ENCODE results near the gene ATMIN. TPM values are rescaled to one million over a fixed set of nuclear protein-coding genes. Genes with fewer than 3 reads are reported as not detected.

Gene ATMIN
- total RNA-seq, 1 experiment from 2014 or later: 31.2 TPM

DNA sequence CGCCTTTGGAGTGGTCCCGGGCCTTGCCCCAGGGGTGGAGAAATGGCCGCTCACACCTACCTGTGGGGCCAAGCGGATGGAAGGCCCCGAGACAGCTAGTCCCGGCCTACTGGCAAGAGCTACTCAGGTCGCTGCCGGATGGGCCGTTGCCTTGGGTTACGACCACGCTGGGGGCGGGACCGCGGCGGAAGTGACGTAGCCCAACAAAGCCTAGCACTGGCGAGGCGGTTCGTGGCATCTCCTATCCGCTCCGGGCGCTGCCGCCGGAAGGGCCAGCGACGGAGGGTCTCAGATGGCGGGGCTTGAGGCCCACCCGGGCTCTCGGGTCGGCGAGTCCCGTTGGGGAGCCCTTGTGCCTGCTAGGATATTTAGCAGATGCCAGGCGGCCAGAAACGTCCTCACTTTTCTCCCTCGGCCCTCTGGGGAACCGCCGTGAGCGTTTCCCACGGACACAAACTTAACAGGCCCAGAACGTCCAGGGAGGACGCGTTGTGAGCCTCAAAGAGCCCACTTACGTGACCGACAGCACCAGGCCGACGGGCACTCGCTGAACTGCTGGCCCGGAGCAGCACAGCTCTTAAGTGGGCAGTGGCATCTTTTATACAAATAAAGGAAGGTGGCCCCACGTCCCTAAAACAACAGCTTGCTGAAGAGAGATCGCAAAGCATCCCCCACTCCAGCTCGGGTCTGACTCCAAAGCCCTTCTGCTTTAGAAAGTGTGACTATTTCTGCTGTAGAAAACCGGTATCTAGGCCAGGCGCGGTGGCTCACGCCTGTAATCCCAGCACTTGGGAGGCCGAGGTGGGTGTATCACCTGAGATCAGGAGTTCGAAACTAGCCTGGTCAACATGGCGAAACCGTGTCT, 41.7 kb downstream of the ATMIN start, which contains the start of gene C16orf46:
C16orf46 (minus strand) TSS at position 163 of the 865 bp plus-strand sequence. CDS start 13,283 bp downstream, outside the sequence.
- H3K4me1 ChIP-seq (replicated peaks; ENCODE audit: insufficient read depth): peaks cover 17% of the 10 kb centered on the region; the same call in 1 of the 2 replicates
- no peak for TF ChIP-seq EZH2 (IDR thresholded peaks at IDR 0.05; ENCODE audit: low read depth)
- TF ChIP-seq, protein P1, sequence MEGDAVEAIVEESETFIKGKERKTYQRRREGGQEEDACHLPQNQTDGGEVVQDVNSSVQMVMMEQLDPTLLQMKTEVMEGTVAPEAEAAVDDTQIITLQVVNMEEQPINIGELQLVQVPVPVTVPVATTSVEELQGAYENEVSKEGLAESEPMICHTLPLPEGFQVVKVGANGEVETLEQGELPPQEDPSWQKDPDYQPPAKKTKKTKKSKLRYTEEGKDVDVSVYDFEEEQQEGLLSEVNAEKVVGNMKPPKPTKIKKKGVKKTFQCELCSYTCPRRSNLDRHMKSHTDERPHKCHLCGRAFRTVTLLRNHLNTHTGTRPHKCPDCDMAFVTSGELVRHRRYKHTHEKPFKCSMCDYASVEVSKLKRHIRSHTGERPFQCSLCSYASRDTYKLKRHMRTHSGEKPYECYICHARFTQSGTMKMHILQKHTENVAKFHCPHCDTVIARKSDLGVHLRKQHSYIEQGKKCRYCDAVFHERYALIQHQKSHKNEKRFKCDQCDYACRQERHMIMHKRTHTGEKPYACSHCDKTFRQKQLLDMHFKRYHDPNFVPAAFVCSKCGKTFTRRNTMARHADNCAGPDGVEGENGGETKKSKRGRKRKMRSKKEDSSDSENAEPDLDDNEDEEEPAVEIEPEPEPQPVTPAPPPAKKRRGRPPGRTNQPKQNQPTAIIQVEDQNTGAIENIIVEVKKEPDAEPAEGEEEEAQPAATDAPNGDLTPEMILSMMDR (conservative IDR thresholded peaks at IDR 0.05): no peak
- H3K27ac ChIP-seq: peak within 1 kb of the TSS; percentile 79
- DNase-seq: peak; percentile 91 to 97
- peak within 1 kb of the TSS; percentile 84 for H3K4me2 ChIP-seq
- H3K27me3 ChIP-seq (ENCODE audit: insufficient read depth, low read depth): no peaks in the 10 kb centered on the region
- peaks cover 26% of the 10 kb centered on the region; the same call in 1 of the 2 replicates for H3F3A ChIP-seq (ENCODE audit: insufficient read depth, low read depth)
- H3K79me2 ChIP-seq (ENCODE audit: low read depth): peaks cover 9% of the 10 kb centered on the region; the same call in 1 of the 2 replicates
- ChIA-PET CTCF (interaction anchor here (0.6 kb wide), 1 partner anchor 90 kb away, joined by 6 read pairs; no protein-coding TSS in a partner anchor), POLR2A (ENCODE audit: unreplicated experiment) (interaction anchor here (0.5 to 1.0 kb wide), 7 partner anchors 20 to 324 kb away, joined by 3 to 4 read pairs (median 3); partner anchors contain the start of gene GAN)
- H2AFZ ChIP-seq: peak within 1 kb of the TSS; percentile 89
- TSS peak; percentile 94 for BruUV-seq (replicated peaks)
- peak within 1 kb of the TSS; percentile 76 for H3K4me3 ChIP-seq
- no peaks in the 10 kb centered on the region for H3K9me3 ChIP-seq (ENCODE audit: insufficient read depth, low read depth)
- no peaks in the 10 kb centered on the region for H3K36me3 ChIP-seq (ENCODE audit: low read depth)
- no peaks in the 10 kb centered on the region for H4K20me1 ChIP-seq (ENCODE audit: insufficient read depth)
- no peaks in the 10 kb centered on the region for H3K9me2 ChIP-seq (ENCODE audit: insufficient read depth)
- intact Hi-C loops (cut with micrococcal nuclease; ENCODE audit: unreplicated experiment): loop anchor here (5.0 to 10.0 kb wide), 2 partner anchors 105 to 237 kb away; partner anchors contain the start of gene GAN

DNA sequence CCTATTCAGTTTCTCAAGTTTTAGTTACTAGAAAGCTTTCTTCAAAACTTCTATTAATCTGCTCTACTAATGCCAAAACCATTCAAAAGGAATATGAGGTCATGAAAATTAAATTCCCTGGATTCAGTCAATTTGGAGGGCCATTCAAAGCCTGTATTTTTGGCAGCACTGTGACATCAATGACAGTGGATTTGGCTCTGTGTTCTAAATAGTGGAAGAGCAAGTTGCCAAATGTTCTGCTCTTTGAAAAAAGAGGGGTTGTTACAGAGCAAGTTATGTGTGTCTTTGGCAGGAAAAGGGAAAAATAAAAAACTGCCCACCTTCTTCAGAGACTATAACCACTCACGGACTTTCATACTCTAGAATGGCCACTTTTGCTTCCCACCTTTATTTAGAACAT, 44.6 kb downstream of the ATMIN start:
- CTCF ChIA-PET: no interaction called here

DNA sequence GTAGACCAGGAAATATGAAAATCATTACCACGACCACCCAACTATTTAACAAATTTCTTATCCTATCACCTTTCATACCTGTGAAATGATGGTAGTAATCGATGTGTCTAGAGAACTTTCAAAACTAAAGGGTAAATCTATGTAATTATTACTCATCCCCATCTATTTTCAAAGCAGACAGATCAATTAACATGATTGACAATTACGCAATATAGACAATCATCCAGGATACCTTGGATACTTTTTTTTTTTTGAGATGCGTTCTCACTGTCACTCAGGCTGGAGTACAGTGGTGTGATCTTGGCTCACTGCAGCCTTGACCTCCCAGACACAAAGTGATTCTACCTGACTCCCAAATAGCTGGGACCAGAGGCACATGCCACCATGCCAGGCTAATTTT, 45.4 kb downstream of the ATMIN start:
- ChIA-PET POLR2A (ENCODE audit: unreplicated experiment) (no interaction called here), CTCF (no interaction called here)
- TF ChIP-seq, protein P1 (conservative IDR thresholded peaks at IDR 0.05): no peak
- TF ChIP-seq EZH2 (IDR thresholded peaks at IDR 0.05; ENCODE audit: low read depth): no peak
- no peak overlapping the region for H2AFZ ChIP-seq
- H3K4me2 ChIP-seq: no peak overlapping the region
- intact Hi-C loops (cut with micrococcal nuclease; ENCODE audit: unreplicated experiment): no loop called here
- H4K20me1 ChIP-seq (ENCODE audit: insufficient read depth): no peaks in the 10 kb centered on the region
- peaks cover 24% of the 10 kb centered on the region; the same call in 1 of the 2 replicates for H3F3A ChIP-seq (ENCODE audit: insufficient read depth, low read depth)
- H3K27me3 ChIP-seq (ENCODE audit: insufficient read depth, low read depth): no peaks in the 10 kb centered on the region
- H3K9me2 ChIP-seq (ENCODE audit: insufficient read depth): no peaks in the 10 kb centered on the region
- no peak overlapping the region for H3K27ac ChIP-seq
- no TSS peak for BruUV-seq (replicated peaks)
- no peaks in the 10 kb centered on the region for H3K9me3 ChIP-seq (ENCODE audit: insufficient read depth, low read depth)
- DNase-seq: no peak
- no peak overlapping the region for H3K4me3 ChIP-seq
- H3K79me2 ChIP-seq (ENCODE audit: low read depth): peaks cover 3% of the 10 kb centered on the region; the same call in 1 of the 2 replicates
- H3K36me3 ChIP-seq (ENCODE audit: low read depth): no peaks in the 10 kb centered on the region
- peaks cover 11% of the 10 kb centered on the region; the same call in 1 of the 2 replicates for H3K4me1 ChIP-seq (replicated peaks; ENCODE audit: insufficient read depth)

More for the DNA sequence above, 44.6 kb downstream of the ATMIN start:
- POLR2A ChIA-PET (ENCODE audit: unreplicated experiment): no interaction called here
- no peak overlapping the region for H3K4me3 ChIP-seq
- no peaks in the 10 kb centered on the region for H3K9me2 ChIP-seq (ENCODE audit: insufficient read depth)
- H3K27ac ChIP-seq: no peak overlapping the region
- no peaks in the 10 kb centered on the region for H4K20me1 ChIP-seq (ENCODE audit: insufficient read depth)
- peaks cover 9% of the 10 kb centered on the region; the same call in 1 of the 2 replicates for H3K79me2 ChIP-seq (ENCODE audit: low read depth)
- peaks cover 16% of the 10 kb centered on the region; the same call in 1 of the 2 replicates for H3K4me1 ChIP-seq (replicated peaks; ENCODE audit: insufficient read depth)
- peaks cover 26% of the 10 kb centered on the region; the same call in 1 of the 2 replicates for H3F3A ChIP-seq (ENCODE audit: insufficient read depth, low read depth)
- no peak overlapping the region for H3K4me2 ChIP-seq
- no peaks in the 10 kb centered on the region for H3K27me3 ChIP-seq (ENCODE audit: insufficient read depth, low read depth)
- H2AFZ ChIP-seq: no peak overlapping the region
- no TSS peak for BruUV-seq (replicated peaks)
- DNase-seq: no peak
- TF ChIP-seq, protein P1 (conservative IDR thresholded peaks at IDR 0.05): no peak
- TF ChIP-seq EZH2 (IDR thresholded peaks at IDR 0.05; ENCODE audit: low read depth): no peak
- H3K9me3 ChIP-seq (ENCODE audit: insufficient read depth, low read depth): no peaks in the 10 kb centered on the region
- no peaks in the 10 kb centered on the region for H3K36me3 ChIP-seq (ENCODE audit: low read depth)
- intact Hi-C loops (cut with micrococcal nuclease; ENCODE audit: unreplicated experiment): no loop called here
